Measurements from ENCODE around the gene PI3.

DNA sequence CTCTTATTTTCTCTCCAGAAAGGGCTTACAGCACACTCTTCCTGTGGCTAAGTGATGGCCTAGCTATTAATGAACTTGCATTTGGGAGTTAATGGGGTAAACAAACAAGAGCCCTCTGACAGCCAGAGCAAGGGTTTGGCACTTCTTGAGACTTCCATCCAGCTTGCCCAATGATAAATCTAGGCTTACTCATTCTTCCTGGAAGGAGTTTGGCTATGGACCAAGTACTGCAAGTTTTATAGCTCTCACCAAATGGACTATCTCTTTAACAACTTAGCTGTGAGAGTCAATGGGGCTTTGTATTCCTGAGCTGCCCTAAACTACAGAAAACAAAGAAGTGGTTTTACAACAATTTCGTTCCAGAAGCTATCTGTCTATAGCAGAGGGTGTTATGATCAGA lies 16.7 kb upstream of the PI3 start:
- TF ChIP-seq, protein P1, sequence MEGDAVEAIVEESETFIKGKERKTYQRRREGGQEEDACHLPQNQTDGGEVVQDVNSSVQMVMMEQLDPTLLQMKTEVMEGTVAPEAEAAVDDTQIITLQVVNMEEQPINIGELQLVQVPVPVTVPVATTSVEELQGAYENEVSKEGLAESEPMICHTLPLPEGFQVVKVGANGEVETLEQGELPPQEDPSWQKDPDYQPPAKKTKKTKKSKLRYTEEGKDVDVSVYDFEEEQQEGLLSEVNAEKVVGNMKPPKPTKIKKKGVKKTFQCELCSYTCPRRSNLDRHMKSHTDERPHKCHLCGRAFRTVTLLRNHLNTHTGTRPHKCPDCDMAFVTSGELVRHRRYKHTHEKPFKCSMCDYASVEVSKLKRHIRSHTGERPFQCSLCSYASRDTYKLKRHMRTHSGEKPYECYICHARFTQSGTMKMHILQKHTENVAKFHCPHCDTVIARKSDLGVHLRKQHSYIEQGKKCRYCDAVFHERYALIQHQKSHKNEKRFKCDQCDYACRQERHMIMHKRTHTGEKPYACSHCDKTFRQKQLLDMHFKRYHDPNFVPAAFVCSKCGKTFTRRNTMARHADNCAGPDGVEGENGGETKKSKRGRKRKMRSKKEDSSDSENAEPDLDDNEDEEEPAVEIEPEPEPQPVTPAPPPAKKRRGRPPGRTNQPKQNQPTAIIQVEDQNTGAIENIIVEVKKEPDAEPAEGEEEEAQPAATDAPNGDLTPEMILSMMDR (IDR thresholded peaks at IDR 0.05): no peak
- TF ChIP-seq POLR2A (IDR thresholded peaks at IDR 0.05): no peak
- TF ChIP-seq POLR2AphosphoS5 (IDR thresholded peaks at IDR 0.05): no peak

All from breast epithelium (tissue), 3 donors.